DMS153 treated with DMSO at 0.1 percent for 48 hours (cell line): ENCODE data around the gene CCDC28B.
A peak's percentile ranks its signal among the peaks of the same experiment; 100 is the strongest.

ENCODE experiments used
- DNase-seq: peaks from one replicate; lab custom pipeline; 2025; ENCODE audit not compliant: unreplicated experiment; lab: John Stamatoyannopoulos, UW

CCDC28B gene

DNA sequence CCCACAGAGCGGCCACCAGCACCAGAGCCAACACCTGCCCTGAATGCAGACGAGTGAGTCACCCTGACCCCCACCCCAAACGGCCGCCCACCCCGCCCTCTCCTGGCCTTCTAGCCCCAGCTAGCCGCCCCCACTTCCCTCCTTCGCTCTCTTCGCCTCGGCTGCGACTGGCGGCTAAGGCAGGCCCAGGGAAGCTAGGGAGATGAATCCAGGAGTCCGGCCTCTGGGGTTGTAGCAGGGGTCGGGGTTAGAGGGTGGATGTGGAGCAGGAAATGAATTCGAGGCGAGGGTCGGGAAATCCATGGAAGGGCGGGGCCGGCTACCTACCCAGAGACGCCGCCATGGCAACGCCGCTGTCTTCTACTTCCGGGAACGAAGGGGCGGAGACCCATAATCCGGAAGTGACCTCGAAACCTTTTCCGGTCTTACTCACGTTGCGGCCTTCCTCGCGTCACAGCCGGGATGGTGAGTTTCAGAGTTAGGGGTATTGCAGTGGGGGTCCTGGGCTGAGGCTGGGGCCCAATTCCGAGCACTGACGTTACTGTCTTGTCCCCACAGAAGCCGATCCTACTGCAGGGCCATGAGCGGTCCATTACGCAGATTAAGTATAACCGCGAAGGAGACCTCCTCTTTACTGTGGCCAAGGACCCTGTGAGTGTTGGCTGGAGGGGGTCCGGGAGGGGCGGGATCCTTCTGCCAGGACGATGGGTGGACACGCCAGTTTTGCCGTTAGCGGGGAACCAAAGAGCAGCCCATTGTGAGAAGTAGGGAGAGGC is 21.8 kb downstream of the CCDC28B start, which contains the start of the genes EIF3I and TMEM234:
TSS of gene EIF3I (plus strand) at position 428 of the 776 bp plus-strand sequence. CDS start at position 463, 35 bp downstream.
TSS of gene TMEM234 (minus strand) at position 374 of the 776 bp plus-strand sequence. CDS start at position 343, 31 bp downstream.
- DNase-seq, result peak; percentile 99

DNA sequence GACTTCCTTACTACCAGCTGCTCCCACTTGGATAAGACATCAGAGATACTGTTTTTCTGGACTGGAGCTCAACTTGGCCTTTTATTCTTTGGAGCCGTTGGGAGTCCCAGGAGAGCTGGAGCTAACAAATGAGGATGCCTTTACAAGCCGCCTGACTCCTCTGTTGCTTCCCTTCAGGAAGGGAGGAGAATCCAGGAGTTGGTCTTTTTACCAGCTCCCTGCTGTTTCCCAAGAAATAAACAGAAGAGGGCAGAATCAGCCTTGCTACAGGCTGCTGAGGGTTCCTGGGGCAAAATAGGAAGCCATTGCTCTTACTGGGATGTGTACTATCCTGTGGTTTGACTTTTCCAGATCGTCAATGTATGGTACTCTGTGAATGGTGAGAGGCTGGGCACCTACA is 23.3 kb downstream of the CCDC28B start:
- no peak for DNase-seq

DNA sequence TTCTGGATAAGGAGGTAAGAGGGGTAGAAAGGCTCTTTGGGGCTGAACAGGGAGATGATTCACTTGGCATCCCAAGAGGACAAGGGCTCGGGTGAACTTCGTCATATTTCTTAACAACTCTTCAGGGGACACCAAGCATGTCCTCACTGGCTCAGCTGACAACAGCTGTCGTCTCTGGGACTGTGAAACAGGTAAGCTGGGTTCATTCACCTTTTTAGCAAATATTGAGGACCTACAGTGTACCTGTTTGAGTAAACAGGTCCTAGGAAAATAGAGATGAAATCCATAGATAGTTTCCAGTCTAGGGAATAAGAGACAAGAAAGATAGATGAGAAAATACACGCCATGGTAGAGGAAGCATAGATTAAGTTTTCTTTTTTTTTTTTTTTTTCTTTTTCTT is 23.9 kb downstream of the CCDC28B start:
- no peak for DNase-seq

DNA sequence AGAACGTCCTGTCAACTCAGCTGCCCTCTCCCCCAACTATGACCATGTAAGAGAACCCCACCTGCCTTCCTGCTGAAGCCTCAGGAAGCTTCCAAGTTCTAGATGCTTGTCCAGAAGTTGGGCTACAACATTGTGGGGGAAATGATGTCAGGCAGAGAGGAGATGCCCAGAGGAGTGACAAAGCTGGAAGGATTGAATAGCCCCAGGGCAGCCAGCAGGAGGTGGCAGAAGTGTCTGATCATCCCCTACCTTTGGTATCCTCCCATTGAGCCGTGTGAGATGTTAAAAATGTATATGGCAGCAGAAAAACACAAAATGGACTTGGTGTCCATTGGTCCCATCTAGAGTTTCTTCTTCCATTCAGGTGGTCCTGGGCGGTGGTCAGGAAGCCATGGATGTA is 28.4 kb downstream of the CCDC28B start:
- DNase-seq, result no peak

GRCh38 chr1:32231843-32232432 is 31.5 kb downstream of the CCDC28B start:
- DNase-seq, result no peak

DNA sequence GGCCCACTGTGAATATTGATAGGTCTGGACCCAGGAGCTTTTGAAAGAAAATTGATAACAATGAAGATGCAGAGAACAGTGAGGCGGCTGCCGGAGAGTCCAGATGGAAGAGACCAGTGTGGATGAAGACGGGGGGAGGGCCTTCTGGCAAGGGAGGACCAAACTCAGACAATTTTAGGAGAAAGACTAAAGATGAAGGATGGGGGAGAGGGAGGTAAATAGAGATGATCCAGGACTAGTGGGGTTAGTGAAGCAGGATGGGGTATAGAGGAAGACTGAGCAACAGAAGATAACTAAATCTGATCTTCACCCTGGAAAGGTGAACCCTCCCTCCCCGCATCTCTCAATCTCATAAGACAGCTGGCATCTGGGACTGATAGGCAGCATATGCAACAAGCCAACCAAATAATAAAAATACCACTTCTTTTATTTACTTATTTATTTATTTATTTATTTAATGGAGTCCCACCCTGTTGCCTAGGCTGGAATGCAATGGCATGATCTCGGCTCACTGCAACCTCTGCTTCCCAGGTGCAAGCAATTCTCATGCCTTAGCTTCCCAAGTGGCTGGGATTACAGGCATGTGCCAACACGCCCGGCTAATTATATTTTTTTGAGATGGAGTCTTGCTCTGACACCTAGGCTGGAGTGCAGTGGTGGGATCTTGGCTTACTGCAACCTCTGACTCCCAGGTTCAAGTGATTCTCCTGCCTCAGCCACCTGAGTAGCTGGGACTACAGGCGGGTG is 32.3 kb downstream of the CCDC28B start:
- DNase-seq, result no peak

GRCh38 chr1:32234792-32235191 is 34.4 kb downstream of the CCDC28B start:
- DNase-seq, result no peak

GRCh38 chr1:32239337-32239736 is 38.9 kb downstream of the CCDC28B start:
- peak; percentile 80 for DNase-seq

GRCh38 chr1:32239790-32240139 is 39.4 kb downstream of the CCDC28B start:
- DNase-seq, result peak; percentile 80

DNA sequence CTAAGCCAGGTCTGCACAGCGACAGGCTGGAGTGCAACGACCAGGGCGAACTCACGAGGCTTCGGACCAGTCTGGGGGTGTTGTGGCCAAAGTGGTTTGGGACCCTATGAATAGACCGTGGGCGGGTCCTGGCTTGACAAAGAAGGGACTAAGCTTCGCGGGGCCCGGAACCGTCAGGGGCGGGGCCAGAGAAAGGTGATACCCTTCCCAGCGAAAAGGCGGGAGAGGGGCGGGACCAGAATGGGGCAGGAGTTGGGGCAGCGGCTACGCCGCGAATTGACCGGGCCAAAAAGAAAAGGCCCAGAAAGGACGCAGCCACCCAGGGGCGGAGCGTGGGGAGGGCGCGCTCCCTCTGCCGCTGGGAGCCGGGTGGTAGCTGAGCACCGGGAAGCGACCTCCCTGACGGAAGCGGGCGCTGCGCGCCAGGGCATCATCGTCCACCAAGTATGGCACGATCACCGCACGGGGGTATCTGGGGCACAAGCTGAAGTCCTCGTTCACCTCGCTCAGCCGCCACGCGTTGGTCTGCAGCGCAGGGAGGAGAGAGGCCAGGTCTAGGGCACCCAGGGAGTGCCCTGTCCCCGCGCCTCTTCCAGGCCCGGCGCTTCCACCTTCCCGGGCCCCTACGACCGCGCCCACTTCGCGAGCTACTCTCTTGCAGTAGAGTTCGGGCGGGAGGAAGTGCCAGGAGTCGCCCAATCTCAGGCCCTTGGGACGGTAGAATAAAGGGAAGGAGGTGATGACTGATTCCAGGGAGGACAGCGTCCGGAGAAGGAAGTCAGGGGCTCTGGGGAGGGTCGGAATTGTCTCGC is 40.0 kb downstream of the CCDC28B start:
- DNase-seq, result peak; percentile 99

- DNase-seq, result peak; percentile 88
These were observed 40.8 kb downstream of the CCDC28B start for GRCh38 chr1:32241001-32241763.

DNA sequence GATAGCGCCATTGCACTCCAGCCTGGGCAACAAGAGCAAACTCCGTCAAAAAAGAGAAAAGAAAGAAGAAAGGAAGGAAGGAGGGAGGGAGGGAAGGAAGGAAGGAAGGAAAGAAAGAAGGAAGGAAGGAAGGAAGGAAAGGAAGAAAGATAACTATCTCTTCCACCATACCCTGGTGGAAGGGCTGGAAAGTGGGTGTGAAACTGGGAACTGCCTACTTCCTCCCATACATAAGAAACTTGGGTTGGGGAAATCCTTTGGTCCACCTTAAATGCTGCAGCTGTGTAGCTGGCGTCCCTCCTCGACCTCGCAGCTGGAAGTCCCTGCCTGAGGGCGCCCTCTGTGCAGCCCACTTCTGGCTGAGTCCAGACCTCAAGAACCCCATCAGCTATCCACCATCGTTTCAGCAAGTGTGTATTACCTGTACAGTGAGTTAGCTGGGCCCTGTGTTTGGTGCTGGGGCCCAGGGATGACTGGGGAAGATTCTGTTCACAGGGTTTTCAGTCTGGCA is 42.0 kb downstream of the CCDC28B start:
- DNase-seq, result no peak

GRCh38 chr1:32246888-32247273 is 46.5 kb downstream of the CCDC28B start, which contains the start of gene FAM167B:
FAM167B (plus strand) TSS chr1:32247222; CDS start chr1:32247422, 200 bp downstream.
- DNase-seq, result no peak

DNA sequence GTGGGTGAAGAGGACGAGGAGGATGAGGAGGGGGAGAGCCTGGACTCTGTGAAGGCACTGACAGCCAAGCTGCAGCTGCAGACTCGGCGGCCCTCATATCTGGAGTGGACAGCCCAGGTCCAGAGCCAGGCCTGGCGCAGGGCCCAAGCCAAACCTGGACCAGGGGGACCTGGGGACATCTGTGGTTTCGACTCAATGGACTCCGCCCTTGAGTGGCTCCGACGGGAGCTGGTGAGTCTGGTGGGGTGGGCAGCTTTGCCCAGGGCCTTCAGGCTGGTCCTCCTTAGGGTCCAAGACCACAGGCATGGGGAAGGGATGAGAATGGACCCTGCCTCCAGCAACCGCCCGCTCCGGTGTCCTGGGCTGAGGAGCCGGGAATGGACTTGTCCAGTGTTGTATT is 47.1 kb downstream of the CCDC28B start:
- no peak for DNase-seq

DNA sequence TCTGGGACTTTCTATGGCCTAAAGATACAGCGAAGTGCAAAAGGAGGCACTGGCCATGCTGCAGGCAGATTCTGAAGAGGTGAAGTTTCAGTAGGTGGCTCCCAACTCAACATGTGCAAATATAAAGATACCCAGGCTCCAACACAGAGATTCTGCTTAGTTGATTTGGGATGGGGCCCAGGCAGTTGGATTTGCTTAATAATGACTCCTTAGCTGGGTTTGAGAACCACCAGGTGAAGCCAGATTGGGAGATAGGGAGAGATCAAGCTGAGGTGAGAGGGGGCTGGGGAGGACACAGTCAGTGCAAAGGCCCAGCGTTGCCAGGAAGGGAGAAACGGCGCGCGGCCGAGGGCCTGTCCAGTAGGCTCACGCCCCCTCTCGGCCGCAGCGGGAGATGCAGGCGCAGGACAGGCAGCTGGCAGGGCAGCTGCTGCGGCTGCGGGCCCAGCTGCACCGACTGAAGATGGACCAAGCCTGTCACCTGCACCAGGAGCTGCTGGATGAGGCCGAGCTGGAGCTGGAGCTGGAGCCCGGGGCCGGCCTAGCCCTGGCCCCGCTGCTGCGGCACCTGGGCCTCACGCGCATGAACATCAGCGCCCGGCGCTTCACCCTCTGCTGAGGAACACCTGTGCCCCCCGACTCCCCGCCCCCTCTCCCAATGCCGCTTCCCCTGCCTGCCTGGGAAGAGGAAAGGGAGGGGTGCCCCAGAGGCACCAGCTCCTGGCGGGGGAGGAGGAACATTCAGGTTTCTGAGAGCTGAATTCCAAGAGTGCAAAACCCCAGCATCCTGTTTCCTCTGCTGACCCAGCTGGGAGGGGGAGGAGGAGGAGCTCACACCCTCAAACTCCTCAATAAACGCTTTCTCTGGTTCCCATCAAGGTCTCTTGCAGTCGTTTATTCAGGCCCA is 47.8 kb downstream of the CCDC28B start:
- peak; percentile 93 for DNase-seq

GRCh38 chr1:32249831-32250525 is 49.6 kb downstream of the CCDC28B start:
- DNase-seq, result no peak

DNA sequence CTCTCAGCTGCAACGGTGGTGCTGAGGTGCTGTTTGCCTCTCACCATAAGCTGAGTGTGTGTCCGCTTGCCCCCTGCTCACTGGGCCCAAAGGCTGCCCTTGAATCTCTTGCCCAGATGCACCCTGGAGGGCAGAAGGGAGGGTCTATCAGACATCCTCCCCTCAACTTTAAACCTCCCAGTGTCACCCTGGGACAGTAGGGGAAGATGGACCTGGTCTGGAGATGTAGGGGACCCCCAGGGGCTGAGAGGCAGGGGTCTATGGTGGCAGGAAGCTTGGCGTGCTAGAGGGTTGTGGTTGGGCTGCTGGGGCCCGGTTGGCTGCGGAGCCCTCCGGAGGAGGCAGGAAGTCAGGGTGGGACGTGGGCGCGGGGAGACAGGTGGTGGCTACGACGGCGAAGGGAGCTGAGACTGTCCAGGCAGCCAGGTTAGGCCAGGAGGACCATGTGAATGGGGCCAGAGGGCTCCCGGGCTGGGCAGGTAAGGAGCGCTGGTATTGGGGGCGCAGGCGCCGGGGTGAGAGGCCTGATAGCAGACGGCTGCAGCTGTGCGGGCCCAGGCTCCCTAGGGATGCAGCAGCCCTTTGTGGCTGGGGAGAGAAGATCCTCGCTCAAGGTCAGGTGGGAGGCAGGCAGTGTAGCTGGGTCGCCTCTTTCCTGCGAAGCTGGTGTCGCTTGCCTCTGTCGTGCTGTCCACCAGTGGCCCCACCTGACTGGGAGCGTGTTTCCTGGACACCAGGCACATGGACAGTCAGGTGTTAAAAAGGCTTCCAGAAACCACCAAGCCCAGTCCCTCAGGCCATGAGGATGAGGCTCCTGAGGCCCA is 50.7 kb downstream of the CCDC28B start, which contains the start of gene LCK:
TSS of gene LCK (plus strand) at position 373 of the 824 bp plus-strand sequence. CDS start 23,065 bp downstream, outside the sequence.
- DNase-seq, result no peak
